ENCODE measurements around the gene PRRC2C. TPM values are rescaled to one million over a fixed set of nuclear protein-coding genes. Genes with fewer than 3 reads are reported as not detected.
A peak's percentile ranks its signal among the peaks of the same experiment; 100 is the strongest.
"Not testable (repeated sequence)": the region's sequence is repeated elsewhere in the genome, so short reads cannot be mapped to it uniquely, and the experiment has no call there.

PRRC2C gene
- total and polyA plus RNA-seq, 12 donors, result 15.1 to 77.2 (median 58.1) TPM

- 83 to 85% methylated on average over 10 of the region's 10 CpGs for WGBS, 2 donors
- H3K27ac ChIP-seq, result no peak overlapping the region
- H3K27me3 ChIP-seq, result no peaks in the 10 kb centered on the region
- ATAC-seq, result no peak
- DNase-seq, result no peak
- intact Hi-C loops (cut with DNase I), result no loop called here
- H3K9me3 ChIP-seq, result no peaks in the 10 kb centered on the region
- no peak overlapping the region for H3K4me3 ChIP-seq
- no peaks in the 10 kb centered on the region for H3K36me3 ChIP-seq
- peaks cover 0 to 5% (median 0%) of the 10 kb centered on the region in 9 donors for H3K4me1 ChIP-seq
- TF ChIP-seq CTCF (IDR thresholded peaks at IDR 0.05), result no peak
These were observed 121.1 kb downstream of the PRRC2C start for GRCh38 chr1:171606402-171606941.

- TF ChIP-seq CTCF (IDR thresholded peaks at IDR 0.05), result no peak
These were observed 125.1 kb downstream of the PRRC2C start for GRCh38 chr1:171610385-171610784.

GRCh38 chr1:171611306-171611705 is 126.0 kb downstream of the PRRC2C start:
- H3K36me3 ChIP-seq, result no peaks in the 10 kb centered on the region
- 88 to 89% methylated on average over 2 of the region's 2 CpGs for WGBS, 2 donors
- ATAC-seq, result no peak

More at GRCh38 chr1:171610385-171610784, 125.1 kb downstream of the PRRC2C start:
- DNase-seq (no peak), ATAC-seq (peak in 1 of 8 donors; percentile 41)
- H3K4me3 ChIP-seq, result no peak overlapping the region
- peaks cover 0 to 5% (median 0%) of the 10 kb centered on the region in 9 donors for H3K4me1 ChIP-seq
- intact Hi-C loops (cut with DNase I), result no loop called here
- no peaks in the 10 kb centered on the region for H3K9me3 ChIP-seq
- 87 to 93% methylated on average over 2 of the region's 2 CpGs for WGBS, 2 donors
- no peak overlapping the region for H3K27ac ChIP-seq
- no peaks in the 10 kb centered on the region for H3K27me3 ChIP-seq
- H3K36me3 ChIP-seq, result no peaks in the 10 kb centered on the region

DNA sequence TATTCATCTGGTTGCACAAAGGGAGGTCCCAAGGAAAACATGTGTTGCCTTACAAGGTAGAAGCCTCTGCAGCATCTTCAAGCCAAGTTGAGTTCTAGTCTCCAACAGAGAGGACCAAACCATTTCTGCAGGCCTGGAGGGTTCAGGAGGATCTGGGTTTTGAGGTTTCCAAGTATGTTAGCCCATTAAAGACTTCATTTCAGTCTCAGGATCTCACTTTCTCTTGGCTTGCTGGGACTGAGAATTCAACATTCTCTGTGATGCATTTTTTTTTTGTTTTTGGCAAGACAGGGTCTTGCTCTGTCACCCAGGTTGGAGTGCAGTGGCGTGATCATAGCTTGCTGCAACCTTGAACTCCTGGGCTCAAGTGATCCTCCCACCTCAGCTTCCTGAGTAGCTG is 128.0 kb downstream of the PRRC2C start:
- Histone ChIP-seq H3K4me1 (peaks cover 0 to 5% (median 0%) of the 10 kb centered on the region in 9 donors), H3K4me3 (no peak overlapping the region), H3K9me3 (no peaks in the 10 kb centered on the region), H3K27ac (no peak overlapping the region), H3K27me3 (no peaks in the 10 kb centered on the region), H3K36me3 (no peaks in the 10 kb centered on the region)
- WGBS, 2 donors, result 94 to 95% methylated on average over 1 of the region's 1 CpG
- ATAC-seq (no peak), DNase-seq (no peak)
- intact Hi-C loops (cut with DNase I), result no loop called here
- TF ChIP-seq CTCF (IDR thresholded peaks at IDR 0.05), result no peak

More at GRCh38 chr1:171611306-171611705, 126.0 kb downstream of the PRRC2C start:
- Histone ChIP-seq H3K9me3 (no peaks in the 10 kb centered on the region), H3K27ac (no peak overlapping the region), H3K4me3 (no peak overlapping the region), H3K27me3 (no peaks in the 10 kb centered on the region), H3K4me1 (peaks cover 0 to 5% (median 0%) of the 10 kb centered on the region in 9 donors)
- no peak for TF ChIP-seq CTCF (IDR thresholded peaks at IDR 0.05)
- DNase-seq, result no peak
- intact Hi-C loops (cut with DNase I), result no loop called here

- WGBS, 2 donors, result 71 to 74% methylated on average over 14 of the region's 14 CpGs
- H3K4me3 ChIP-seq; H3K36me3 ChIP-seq; H3K27me3 ChIP-seq; H3K4me1 ChIP-seq; ATAC-seq; H3K9me3 ChIP-seq; H3K27ac ChIP-seq; DNase-seq; intact Hi-C loops (cut with DNase I): not testable (repeated sequence)
These were observed 130.0 kb downstream of the PRRC2C start for GRCh38 chr1:171615122-171615906.

All from heart right ventricle (tissue), 16 donors.